Activated T-cell treated with anti-CD3 and anti-CD28 coated beads, Interleukin-2, amount 50 U/mL, for 4 hours (primary cell): ENCODE results near the gene NSUN7. TPM values are rescaled to one million over a fixed set of nuclear protein-coding genes. Genes with fewer than 3 reads are reported as not detected.
A peak's percentile ranks its signal among the peaks of the same experiment; 100 is the strongest.
"Not testable (repeated sequence)": the region's sequence is repeated elsewhere in the genome, so short reads cannot be mapped to it uniquely, and the experiment has no call there.

ENCODE experiments used
- ATAC-seq, 2 donors: fragments of 200-7000 bp; cut with Tn5 transposase; one replicate each; pipeline ENCODE4 v1.10.0; 2021
- DNase-seq: peaks from one replicate; pipeline ENCODE4 v3.0.0-alpha.2; 2020
- H3K27me3 Mint-ChIP-seq: one replicate; pipeline ENCODE4 v1.8.0; 2021; ENCODE audit warnings: low read depth, mixed read lengths
- H3K36me3 Mint-ChIP-seq: one replicate; pipeline ENCODE4 v1.8.0; 2022; ENCODE audit warnings: mixed read lengths; ENCODE audit not compliant: insufficient read depth
- H3K4me1 Mint-ChIP-seq: one replicate; pipeline ENCODE4 v1.8.0; 2021; ENCODE audit warnings: low read depth, mixed read lengths
- H3K4me3 Mint-ChIP-seq: one replicate; pipeline ENCODE4 v1.8.0; 2021; ENCODE audit warnings: mild to moderate bottlenecking, moderate library complexity, mixed read lengths
- H3K9me3 Mint-ChIP-seq: one replicate; pipeline ENCODE4 v1.8.0; 2021; ENCODE audit warnings: mixed read lengths
- total RNA-seq, 3 donors: library from RNA; stranded (reverse); gene quantifications; one replicate each; pipeline ENCODE4 v1.2.1, GENCODE V29; 2021

NSUN7 gene, protein sequence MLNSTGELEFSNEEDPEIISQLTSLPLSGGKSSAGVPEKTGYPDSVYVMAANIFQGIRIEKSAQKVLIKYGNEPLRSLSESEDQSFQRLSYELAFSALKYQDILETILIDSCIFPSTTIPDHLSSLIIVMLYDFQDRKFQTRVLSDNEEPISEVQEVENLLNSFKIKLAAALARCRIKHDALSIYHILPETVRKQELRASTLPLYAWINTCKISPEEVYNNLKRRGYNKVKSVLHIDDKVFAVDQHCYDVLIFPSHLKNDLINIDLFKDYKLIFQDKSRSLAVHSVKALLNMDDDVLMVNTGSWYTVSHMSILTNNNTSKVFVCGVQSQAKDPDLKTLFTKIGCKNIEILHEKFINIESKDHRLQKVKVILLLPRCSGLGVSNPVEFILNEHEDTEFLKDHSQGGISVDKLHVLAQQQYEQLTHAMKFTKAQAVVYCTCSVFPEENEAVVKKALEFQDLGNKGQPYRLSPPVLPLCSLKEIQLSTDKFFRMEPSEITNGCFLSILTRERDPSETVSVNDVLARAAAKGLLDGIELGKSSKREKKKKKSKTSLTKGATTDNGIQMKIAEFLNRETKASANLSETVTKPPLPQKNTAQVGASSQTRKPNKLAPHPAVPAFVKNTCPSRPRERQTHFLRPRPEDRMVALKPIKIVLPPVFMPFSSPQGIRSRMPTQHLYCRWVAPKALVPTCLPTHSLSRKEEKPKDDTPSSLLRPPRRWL
- total RNA-seq = not detected

DNA sequence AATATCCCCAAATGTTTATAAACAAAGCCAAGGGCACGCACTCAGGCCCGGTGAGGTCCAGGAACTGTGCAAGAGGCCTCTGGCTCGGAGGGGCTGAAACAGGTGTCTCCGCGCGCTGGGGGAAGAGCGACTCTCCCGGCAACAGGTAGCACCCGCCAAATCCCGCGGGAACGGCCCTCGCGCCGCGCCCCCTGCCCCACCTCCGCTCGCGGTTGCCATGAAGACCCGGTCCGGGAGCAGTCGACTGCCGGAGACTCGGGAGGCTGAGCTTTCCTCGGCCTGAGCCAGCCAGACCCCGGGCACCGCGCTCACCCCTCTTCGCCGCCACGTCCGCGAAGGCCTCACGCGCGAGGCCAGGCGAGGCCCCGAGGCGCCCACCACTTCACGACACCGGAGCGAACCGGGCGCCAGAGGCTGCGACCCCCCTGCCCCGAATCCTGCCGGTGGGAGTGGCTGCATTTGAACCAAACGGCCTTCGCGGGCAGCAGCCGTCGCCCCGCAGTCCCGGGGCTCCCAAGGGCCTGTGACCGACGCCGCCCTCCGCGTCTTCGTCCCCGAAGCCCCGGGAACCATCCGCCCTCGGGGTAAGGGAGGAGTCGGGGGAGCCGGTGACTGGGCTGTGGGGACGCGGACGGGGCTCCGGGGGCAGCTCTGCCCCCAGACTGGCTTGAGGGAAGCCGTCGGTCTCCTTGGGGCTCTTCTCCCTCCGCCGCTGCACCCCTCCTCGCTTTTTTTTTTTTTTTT is at the start of gene NSUN7:
Gene NSUN7, plus strand, starts transcription at position 239 of the 744 bp plus-strand sequence. CDS start 739 bp downstream, outside the sequence.
- DNase-seq (no peak), ATAC-seq (peak; percentile 59 to 76)
- H3K27me3 Mint-ChIP-seq = peaks cover 32% of the 10 kb centered on the region
- H3K9me3 Mint-ChIP-seq = no peaks in the 10 kb centered on the region
- peaks cover 1% of the 10 kb centered on the region for H3K36me3 Mint-ChIP-seq
- H3K4me3 Mint-ChIP-seq = peak within 1 kb of the TSS; percentile 61
- H3K4me1 Mint-ChIP-seq = peaks cover 6% of the 10 kb centered on the region

DNA sequence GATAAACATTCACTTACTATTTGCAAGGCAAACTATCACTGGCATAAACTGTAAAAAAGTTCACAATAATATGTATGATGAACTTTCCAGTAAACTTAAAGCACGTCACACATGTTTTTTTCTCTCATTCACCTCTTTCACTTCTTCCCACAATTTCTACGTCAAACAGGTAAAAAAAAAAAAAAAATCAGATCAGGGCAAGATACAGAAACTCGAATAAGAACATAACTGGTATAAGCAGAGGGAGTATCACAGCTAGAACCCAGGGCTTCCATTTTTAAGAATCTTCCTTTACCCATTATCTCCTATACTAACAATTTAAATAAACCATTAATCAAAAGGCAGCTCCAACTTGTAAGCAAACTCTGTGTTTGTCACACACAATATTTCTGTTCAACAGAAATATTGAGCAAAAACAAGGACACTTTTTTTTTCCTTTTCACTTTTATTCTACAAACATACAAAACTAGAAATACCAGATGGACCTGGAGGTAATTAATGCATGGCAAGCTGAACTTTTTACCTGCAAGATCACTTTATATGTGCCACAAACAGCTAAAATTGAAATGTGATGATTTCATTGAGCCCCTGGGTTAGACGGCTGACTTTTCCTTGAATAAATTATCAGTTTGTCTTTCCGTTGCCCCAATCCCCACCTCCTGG is 47.5 kb upstream of the NSUN7 start:
- no peak for DNase-seq
- Mint-ChIP-seq H3K9me3 (peaks cover 3% of the 10 kb centered on the region), H3K4me3 (no peak overlapping the region), H3K36me3 (no peaks in the 10 kb centered on the region), H3K27me3 (no peaks in the 10 kb centered on the region), H3K4me1 (peaks cover 21% of the 10 kb centered on the region)
- ATAC-seq = peak; percentile 38 to 51

DNA sequence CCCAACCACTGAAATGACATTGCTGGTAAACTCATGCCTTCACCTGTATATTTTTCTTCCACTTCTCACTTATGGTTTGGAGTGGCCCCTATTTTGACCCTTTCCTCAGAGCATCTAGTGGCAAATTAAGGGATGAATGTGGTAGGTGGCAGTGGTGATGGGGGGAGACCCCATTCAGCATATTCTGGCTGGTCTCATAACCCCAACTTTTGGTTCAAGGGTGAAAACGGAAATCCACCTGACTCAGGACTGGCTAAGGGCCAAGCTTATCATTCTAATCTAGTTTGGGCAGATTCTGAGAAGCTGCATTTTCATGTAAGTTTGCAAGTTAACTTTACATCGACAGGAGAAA is 47.0 kb upstream of the NSUN7 start:
- DNase-seq (no peak), ATAC-seq (peak; percentile 39 to 53)
- Mint-ChIP-seq H3K4me1 (peaks cover 21% of the 10 kb centered on the region), H3K4me3 (no peak overlapping the region), H3K36me3 (no peaks in the 10 kb centered on the region), H3K9me3 (peaks cover 3% of the 10 kb centered on the region), H3K27me3 (peaks cover 2% of the 10 kb centered on the region)

DNA sequence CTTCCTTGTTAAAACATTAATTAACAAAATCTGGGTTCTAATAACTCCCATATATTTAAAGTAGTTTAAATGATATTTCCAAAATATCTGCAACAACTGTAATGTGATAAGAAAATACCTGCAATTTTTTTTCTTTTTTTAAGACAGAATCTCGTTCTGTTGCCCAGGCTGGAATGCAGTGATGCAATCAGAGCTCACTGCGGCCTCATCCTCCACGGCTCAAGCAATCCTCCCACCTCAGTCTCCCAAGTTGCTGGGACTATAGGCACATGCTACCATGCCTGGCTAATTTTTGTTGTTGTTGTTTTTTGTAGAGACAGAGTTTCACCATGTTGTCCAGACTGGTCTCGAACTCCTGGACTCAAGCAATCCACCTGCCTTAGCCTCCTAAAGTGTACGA is 45.7 kb upstream of the NSUN7 start:
- ATAC-seq = no peak
- Mint-ChIP-seq H3K27me3 (peaks cover 8% of the 10 kb centered on the region), H3K4me3 (no peak overlapping the region)

DNA sequence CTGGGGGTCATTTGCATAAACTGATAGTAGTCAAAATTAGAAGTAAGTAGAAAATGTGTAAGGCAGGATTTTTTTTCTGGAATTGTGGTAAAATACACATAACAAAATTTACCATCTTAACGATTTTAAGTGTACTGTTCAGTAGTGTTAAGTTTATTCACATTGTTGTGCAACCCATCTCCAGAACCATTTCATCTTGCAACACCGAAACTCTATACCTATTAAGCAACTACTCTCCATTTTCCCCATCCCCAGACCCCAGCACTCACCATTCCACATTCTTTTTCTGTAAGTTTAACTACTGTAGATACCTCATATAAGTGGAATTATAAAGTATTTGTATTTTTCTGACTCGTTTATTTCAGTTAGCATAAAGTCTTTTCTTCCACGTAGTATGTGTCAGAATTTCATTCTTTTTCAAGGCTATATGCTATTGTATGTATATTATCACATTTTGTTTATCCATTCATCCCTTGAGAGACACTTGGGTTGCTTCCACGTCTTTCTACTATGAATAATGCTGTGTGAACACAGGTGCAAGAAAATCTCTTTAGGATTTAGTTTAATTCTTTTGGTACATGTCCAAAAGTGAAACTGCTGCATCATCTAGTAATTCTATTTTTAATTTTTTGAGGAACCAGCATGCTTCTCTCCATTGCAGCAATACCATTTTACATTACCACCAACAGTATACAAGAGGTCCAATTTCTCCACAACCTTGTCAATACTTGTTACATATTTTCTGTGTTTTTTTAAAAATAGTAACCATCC is 39.1 kb upstream of the NSUN7 start:
- H3K4me1 Mint-ChIP-seq = no peaks in the 10 kb centered on the region
- DNase-seq = no peak

More for the DNA sequence above, 45.7 kb upstream of the NSUN7 start:
- no peak for DNase-seq
- peaks cover 21% of the 10 kb centered on the region for H3K4me1 Mint-ChIP-seq
- H3K9me3 Mint-ChIP-seq = peaks cover 3% of the 10 kb centered on the region
- H3K36me3 Mint-ChIP-seq = no peaks in the 10 kb centered on the region

DNA sequence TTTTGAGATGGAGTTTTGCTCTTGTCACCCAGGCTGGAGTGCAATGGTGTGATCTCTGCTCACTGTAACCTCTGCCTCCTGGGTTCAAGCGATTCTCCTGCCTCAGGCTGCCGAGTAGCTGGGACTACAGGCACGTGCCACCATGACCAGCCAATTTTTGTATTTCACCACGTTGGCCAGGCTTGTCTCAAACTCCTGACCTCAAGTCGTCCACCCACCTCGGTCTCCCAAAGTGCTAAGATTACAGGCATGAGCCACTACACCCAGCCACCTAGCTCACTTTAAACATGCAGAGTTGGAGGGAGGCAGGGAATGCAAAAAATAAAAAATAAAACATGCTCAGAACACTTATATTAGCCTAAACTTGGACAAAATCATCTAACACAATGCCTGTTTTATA is 36.8 kb upstream of the NSUN7 start:
- H3K27me3 Mint-ChIP-seq = peaks cover 10% of the 10 kb centered on the region
- H3K4me1 Mint-ChIP-seq, H3K4me3 Mint-ChIP-seq, H3K36me3 Mint-ChIP-seq, DNase-seq, ATAC-seq, H3K9me3 Mint-ChIP-seq: not testable (repeated sequence)

More for the DNA sequence above, 39.1 kb upstream of the NSUN7 start:
- no peak for ATAC-seq
- no peaks in the 10 kb centered on the region for H3K36me3 Mint-ChIP-seq
- peaks cover 14% of the 10 kb centered on the region for H3K27me3 Mint-ChIP-seq
- H3K9me3 Mint-ChIP-seq = no peaks in the 10 kb centered on the region
- H3K4me3 Mint-ChIP-seq = no peak overlapping the region

DNA sequence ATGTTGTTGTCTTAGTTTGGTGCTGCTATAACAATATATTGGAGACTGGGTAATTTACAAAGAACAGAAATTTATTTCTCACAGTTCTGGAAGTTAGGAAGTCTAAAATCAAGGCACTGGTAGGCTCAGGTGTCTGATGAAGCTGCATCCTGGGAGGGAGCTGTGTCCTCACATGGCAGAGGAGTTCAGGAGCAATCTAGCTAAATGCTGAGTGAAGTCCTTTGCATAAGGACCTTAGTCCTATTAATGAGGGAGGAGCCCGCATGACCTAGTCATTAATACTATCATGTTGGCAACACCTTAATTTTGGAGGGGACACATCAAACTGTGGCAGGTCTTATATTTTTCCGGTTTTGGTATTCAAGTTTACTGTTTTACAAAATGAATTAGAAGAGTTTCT is 36.0 kb upstream of the NSUN7 start:
- Mint-ChIP-seq H3K36me3 (no peaks in the 10 kb centered on the region), H3K9me3 (no peaks in the 10 kb centered on the region)

DNA sequence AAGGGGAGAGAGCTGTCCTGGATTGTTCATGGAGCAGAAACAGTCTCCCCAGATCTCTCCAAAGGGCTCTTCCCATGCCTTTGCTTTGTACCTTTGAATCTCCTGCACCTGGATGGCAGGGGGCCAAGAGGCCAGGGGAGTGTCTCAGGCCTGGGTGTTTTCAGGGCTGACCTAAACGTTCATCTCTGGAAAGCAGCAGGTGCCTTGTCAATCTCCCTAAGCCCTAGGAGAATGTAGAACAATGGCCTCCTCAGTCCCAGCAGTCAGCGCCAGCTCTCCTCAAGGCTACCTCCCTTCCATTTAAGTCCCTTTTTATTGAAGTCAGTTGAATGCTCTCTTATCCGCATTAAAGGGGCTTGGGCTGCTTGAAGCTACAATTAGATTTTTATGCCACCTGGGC is 31.2 kb upstream of the NSUN7 start:
- ATAC-seq (no peak), DNase-seq (no peak)
- Mint-ChIP-seq H3K4me1 (no peaks in the 10 kb centered on the region), H3K9me3 (no peaks in the 10 kb centered on the region), H3K4me3 (no peak overlapping the region), H3K36me3 (no peaks in the 10 kb centered on the region), H3K27me3 (no peaks in the 10 kb centered on the region)

More for the DNA sequence above, 36.0 kb upstream of the NSUN7 start:
- DNase-seq (no peak), ATAC-seq (no peak)
- Mint-ChIP-seq H3K27me3 (peaks cover 8% of the 10 kb centered on the region), H3K4me3 (no peak overlapping the region), H3K4me1 (no peaks in the 10 kb centered on the region)

DNA sequence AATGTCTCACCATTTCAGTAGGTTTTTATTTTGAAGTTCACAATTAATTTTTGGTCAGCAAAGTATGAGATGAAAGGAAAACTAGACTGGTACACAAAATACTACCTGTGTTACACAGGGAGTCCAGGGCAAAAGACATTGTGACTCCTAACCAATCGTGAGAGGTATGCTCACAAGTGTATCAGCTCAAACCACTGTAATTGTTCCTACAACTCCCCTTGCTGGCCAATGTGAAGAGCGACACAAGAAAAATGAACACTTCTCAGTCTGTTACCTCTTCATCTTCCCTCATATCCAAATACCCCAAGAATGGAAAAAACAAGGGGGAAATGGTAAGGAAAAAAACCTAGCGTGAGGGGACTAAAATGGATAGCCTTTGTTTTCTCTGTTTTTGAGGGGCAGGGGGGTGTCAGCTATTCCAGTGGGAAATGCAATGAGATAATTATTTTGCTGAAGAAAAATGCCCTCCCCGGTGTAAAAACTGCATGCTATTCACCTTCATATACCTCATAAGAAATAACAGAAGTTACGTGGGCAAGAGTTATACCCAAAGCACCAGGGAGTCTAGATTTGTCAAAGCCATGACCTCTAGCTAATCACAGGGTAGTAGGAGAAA is 30.6 kb upstream of the NSUN7 start:
- no peaks in the 10 kb centered on the region for H3K4me1 Mint-ChIP-seq
- no peaks in the 10 kb centered on the region for H3K9me3 Mint-ChIP-seq
- DNase-seq (no peak), ATAC-seq (peak in 1 of 2 donors; percentile 34)
- H3K27me3 Mint-ChIP-seq = no peaks in the 10 kb centered on the region
- no peaks in the 10 kb centered on the region for H3K36me3 Mint-ChIP-seq
- no peak overlapping the region for H3K4me3 Mint-ChIP-seq

DNA sequence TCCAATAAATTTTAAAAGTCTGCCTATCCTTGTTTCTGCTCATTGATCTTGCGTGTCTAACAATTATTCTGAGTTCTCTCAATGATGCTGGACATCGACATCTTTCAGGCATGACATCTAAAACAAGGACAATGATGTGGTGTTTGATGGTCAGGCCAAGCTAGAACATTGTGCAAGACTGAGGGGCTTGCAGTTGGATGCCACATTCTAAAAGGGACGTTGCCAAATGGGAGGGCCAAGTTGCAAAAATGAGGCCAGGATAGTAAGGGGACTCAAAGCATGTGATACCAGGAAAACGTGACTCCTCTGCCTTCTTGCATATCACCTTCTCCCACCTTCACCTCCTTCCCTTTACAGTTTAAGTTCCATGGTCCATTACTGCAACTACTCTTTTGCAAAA is 29.4 kb upstream of the NSUN7 start:
- DNase-seq (no peak), ATAC-seq (no peak)
- no peaks in the 10 kb centered on the region for H3K27me3 Mint-ChIP-seq
- no peak overlapping the region for H3K4me3 Mint-ChIP-seq
- no peaks in the 10 kb centered on the region for H3K4me1 Mint-ChIP-seq
- no peaks in the 10 kb centered on the region for H3K9me3 Mint-ChIP-seq
- H3K36me3 Mint-ChIP-seq = no peaks in the 10 kb centered on the region

DNA sequence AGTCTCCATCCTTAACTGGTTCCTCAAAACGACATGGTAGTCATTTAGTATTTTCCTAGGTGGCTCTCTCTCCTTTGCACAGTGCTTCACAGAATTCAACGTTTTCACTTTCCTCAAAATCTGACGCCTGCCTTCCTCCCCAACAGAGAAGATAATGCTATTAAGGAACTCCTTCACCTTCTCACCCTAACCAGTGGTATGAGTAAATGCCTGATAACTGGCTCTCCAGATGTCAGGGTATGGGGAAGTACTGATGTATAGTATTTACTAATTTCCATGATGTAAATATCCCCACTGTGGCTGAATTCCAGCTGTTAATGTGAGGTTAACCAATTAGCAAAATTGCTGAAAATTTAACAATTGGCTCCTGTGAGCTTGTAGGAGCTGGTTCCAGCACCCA is 28.8 kb upstream of the NSUN7 start:
- H3K4me3 Mint-ChIP-seq = no peak overlapping the region
- ATAC-seq = no peak
- no peaks in the 10 kb centered on the region for H3K4me1 Mint-ChIP-seq
- no peaks in the 10 kb centered on the region for H3K36me3 Mint-ChIP-seq
- DNase-seq = no peak
- no peaks in the 10 kb centered on the region for H3K9me3 Mint-ChIP-seq
- H3K27me3 Mint-ChIP-seq = no peaks in the 10 kb centered on the region

DNA sequence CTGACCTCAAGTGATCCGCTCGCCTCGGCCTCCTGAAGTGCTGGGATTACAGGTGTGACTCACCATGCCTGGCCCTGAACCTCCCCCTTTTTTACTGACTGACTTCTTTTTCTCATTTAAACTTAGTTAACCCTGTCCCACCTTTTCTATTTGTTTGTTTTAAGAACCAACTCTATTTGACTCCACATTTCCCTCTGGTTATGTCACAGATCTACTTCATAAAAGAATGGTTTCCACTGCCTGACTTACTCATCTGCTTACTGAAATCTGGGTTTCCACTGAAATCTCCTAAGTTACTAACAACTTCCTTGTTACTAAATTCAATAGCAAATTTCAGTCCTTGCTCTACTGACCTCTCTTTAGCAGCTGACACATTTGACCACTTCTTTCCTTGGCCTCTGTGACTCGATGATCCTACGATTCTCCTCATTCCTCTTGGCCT is 28.0 kb upstream of the NSUN7 start:
- no peaks in the 10 kb centered on the region for H3K27me3 Mint-ChIP-seq
- peak; percentile 34 to 50 for ATAC-seq
- no peak for DNase-seq
- H3K4me3 Mint-ChIP-seq = no peak overlapping the region
- no peaks in the 10 kb centered on the region for H3K4me1 Mint-ChIP-seq
- no peaks in the 10 kb centered on the region for H3K9me3 Mint-ChIP-seq
- no peaks in the 10 kb centered on the region for H3K36me3 Mint-ChIP-seq

DNA sequence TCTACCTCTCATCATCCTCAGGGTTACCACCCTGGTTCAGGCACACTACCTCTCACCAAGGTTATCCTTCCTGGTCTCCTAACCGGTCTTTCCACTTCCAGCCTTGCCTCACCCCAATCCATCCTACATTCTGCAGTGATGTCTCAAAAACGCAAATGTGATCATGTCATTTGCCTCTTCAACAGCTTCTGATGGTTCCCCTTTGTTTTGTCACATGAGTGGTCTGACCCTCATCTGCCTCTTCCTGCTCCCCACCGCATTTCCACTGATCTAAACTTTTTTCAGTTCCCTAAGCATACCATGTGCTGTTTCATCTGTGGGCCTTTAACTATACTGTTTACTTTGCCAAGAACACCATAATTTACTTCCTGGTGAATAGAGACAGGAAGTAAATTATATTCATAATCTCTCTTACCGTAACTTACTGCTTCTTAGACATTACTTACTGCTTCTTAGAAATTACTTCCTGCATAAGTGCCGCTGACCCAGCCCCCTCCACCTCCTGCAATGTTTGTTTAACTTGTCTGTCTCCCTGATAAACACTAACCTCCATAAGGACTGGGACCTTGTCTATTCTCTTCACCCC is 27.1 kb upstream of the NSUN7 start:
- ATAC-seq (peak; percentile 30 to 47), DNase-seq (no peak)
- Mint-ChIP-seq H3K4me3 (no peak overlapping the region), H3K9me3 (no peaks in the 10 kb centered on the region), H3K4me1 (no peaks in the 10 kb centered on the region), H3K36me3 (no peaks in the 10 kb centered on the region), H3K27me3 (peaks cover 1% of the 10 kb centered on the region)
